Stimulated activated CD8-positive, alpha-beta memory T cell treated with anti-CD3 and anti-CD28 coated beads, Interleukin-12 subunit alpha, Interleukin-12 subunit beta, amount 100 ng/mL, for 1 hour (primary cell): ENCODE measurements around the gene MYH7.
"Not testable (repeated sequence)": the region's sequence is repeated elsewhere in the genome, so short reads cannot be mapped to it uniquely, and the experiment has no call there.

Experiments used
- DNase-seq: peaks from one replicate; pipeline ENCODE4 v3.0.0-alpha.2; 2020; ENCODE audit warnings: low read depth

The MYH7 gene

GRCh38 chr14:23435543-23436326 is at the start of gene MYH7:
Gene MYH7, minus strand, starts transcription at chr14:23435660. Its CDS starts 1,928 bp downstream, at chr14:23433732.
- DNase-seq = no peak

DNA sequence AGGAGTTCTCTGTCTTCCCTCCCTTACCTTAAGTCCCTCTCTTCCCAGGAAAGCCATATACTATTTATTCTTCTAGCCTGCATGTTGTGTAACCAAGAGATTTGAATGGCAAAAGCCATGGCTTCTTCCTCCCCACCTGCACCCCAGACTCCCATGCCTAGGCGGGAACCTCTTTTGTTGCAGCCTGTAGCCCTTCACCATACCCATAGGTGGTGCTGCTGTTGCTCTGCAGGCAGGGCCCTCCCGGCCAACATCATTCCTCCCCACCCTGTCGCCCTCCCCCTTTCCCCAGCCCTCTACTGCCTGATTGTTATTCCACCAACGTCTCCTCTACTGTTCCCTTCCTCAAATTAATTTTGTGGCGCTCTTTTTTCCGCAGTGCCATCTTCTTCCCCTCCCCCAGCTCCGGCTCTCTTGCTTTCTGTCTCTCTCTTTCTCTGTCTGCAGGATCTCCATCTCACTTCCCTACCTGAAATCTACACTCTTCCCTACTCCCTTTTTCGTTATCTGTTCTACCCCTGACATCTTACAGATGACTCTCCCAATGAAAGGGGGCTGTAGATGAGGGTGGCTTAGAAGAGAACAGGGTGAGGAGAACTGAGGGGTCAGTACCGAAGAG is 47.9 kb upstream of the MYH7 start:
- no peak for DNase-seq

DNA sequence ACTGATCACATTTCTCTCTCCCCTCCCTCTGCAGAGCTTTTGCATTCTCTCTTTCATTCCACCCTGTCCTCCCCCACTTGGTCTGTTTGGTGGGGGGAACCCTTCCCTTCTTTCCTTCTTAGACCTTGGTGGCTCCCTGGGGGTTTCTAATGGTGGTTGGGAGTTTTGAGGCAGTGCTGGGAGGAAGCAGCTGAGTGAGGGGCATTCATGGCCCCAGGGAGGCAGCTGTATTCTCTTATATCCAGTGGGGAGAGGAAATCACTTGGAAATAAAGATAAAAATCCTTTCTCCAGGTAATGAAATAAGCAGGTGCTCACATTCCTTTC is 47.3 kb upstream of the MYH7 start:
- DNase-seq = no peak

DNA sequence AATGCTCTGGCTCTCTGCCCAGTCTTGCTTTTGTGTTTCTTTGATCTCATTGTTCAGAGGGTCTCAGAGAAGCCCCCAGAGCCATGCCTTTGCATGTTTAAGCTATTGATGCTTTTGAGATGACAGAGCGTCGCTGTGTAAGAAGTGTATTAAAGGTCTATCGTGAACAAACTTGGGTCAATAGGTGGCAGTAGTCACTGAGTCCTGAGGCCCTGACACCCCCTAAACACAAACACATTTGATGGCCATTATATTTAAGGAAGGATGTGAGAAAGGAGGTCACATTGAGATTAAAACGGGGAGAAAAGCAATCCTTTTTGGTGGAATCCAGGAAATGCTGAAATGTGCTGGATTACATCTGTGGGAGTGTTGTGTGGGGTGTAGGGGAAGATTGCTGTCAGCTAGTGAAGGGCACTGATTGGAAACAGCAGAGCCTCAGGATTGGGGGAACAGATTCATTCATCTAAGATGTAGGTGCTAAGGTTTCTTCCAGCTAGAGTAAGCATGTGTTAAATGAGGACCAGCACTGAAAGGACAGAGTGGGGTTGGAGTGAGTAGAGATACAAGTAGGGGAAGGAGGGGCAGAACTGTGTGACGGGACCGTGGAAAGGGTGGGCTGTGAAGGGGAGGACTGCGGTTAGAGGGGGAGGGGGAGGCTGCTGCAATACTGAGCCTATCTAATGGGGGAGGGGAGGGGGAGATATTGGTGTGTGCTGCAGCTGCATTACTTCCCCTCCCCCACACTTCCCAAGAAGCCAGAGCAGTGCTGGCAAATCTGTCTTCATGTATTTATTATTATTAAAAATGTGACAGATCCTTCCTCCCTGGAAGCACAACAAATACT is 46.7 kb upstream of the MYH7 start:
- no peak for DNase-seq

- DNase-seq = no peak
Observed at GRCh38 chr14:23481362-23481970, 46.0 kb upstream of the MYH7 start.

DNA sequence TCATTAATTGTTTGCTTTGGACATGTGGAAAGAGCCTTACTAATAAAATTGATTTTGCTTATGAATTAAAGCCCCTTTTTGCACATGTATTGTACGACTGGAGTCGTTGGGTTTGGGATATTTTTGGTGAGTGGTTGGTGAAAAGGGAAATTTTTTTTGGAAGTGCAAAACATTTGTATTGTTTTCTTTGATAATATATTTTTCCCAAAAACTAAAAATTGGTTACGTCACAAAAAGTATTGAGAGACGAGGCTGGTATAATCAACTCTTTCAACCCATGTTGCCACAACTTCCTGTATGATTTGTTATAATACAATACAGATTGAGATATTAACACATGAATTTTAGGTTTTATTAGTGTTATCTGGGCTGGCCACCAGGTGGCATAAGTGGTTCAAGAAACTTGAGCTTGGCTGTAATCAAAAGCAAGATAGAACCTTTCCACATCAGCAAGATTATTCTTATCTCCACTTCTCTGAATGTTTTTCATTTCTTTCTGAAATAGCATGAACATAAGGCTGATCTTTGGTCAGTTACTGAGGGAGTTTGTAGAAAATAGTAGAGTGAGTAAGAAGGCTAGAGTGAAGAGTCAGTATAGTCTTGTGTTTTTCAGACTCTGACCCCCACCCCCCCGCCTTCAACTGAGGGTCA is 42.8 kb upstream of the MYH7 start:
- DNase-seq = peak; percentile 42

GRCh38 chr14:23470947-23471346 is 35.5 kb upstream of the MYH7 start:
- DNase-seq = no peak

DNA sequence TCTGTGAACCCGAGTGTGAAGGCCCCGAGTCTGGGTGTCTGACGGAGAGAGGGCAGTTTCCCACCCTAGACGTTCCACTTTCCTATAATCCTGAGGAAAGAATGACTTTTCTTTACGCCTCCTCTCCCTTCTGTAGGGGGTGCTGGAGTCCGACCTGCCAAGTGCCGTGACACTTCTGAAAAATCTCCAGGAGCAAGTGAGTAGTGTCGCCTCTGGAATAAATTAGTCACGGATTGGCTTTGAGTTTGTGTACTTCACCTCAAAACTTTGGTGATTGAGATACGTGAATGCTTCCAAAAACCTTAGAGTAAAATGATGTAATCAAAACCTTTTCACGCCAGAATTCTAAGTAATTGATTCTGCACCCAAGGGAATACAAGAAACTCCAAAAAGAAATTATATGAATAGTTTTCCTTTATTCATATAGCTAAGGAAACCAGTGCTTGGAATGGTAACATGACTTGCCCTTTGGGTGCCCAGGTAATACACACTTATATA is 34.5 kb upstream of the MYH7 start:
- peak; percentile 1 for DNase-seq

DNA sequence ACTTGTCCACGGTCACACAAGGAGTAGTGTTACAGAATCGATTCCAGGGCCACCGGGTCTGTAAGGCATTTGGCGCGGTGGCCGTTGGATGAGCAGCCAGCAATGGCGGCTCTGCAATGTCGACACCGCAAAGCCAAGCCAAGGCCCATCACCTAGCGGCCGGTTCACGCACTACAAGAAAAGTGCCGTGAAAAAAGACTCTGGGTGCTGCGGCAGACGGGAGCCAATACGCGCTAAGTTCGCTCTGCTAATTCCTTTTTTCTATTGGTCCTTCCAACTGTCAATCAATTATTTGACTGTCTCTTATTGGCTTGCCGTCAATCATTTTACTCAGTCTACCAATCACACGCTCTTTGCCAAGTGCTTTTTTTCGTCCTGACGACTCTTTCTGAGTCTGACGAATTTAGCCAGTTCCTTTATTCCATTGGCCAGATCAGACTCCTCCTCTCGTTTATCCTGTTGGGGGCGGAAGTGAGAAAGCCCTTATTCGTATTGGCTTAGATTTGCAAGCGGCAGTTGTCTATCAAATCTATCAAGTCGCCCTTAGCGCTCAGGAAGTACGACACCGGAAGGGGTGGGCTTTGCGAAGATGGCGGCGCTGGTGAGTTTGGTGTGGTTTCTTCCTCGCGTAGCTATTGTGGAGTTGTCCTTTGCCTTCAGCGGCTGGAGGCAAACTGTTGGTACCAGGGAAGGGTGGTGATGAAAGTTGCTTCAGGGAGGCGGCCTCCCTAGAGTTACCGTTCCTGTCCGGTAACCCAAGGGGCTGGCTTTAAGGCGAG is 33.9 kb upstream of the MYH7 start, which contains the start of gene NGDN:
Gene NGDN (plus strand): TSS at position 577 of the 779 bp plus-strand sequence. CDS start 13 bp downstream, at position 590.
- DNase-seq = peak; percentile 85

DNA sequence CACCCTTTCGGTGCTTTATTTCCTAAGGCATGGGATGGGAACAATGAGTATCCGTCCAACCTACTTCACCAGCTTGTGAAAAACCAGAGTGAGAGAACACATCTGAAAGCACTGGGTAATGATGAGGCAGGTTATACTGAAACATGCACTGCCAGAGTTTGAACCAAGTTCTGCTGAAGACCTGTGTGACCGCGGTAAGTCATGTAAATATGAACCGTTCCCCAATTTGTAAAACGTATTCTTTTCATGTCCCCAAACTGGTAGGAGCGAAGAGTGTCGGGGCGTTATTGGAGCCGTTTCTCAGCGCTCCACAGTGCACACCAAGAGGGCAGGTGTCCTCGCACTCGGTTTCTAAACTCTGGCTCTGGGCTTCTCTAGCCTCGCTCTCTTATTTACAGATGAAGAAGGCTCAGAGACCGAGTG is 33.3 kb upstream of the MYH7 start:
- DNase-seq = no peak

DNA sequence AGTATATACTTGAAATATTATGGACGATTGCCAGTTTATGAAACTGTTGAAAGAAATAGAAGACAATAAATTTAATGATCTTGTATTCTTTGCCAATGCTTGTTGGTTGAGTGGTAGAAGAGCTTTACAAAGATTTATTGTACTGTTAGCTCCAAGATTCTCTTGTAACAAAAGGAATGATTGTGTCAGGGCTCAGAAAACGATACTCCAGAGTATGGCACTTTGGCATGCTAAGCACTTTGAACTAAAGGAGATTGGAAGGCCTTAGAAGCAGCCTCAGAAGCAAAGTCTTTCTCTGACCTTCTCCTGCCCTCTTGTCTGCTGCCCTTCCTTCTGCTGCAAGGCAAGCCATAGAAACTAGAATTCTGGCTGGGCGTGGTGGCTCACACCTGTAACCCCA is 29.8 kb upstream of the MYH7 start:
- no peak for DNase-seq

- DNase-seq = no peak
Observed at GRCh38 chr14:23464700-23465099, 29.2 kb upstream of the MYH7 start.

DNA sequence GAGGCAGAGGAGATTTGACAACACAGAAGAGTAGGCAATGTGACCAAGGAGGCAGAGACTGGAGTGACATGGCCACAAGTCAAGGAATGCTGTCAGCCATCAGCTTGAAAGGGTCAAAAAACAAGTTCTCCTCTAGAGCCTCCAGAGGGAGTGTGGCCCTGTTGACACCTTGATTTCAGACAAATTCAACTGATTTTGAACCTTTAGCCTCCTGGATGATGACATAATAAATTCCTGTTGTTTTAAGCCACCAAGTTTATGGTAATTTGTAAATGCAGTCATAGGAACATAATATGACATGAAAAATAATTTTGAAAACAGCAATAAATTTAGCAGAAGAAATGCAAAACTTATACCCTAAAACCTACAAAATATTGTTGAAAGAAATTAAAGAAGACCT is 25.5 kb upstream of the MYH7 start:
- DNase-seq = no peak

- no peak for DNase-seq
Observed at GRCh38 chr14:23457587-23458445, 22.4 kb upstream of the MYH7 start.

GRCh38 chr14:23456883-23457586 is 21.6 kb upstream of the MYH7 start:
- not testable (repeated sequence) for DNase-seq

DNA sequence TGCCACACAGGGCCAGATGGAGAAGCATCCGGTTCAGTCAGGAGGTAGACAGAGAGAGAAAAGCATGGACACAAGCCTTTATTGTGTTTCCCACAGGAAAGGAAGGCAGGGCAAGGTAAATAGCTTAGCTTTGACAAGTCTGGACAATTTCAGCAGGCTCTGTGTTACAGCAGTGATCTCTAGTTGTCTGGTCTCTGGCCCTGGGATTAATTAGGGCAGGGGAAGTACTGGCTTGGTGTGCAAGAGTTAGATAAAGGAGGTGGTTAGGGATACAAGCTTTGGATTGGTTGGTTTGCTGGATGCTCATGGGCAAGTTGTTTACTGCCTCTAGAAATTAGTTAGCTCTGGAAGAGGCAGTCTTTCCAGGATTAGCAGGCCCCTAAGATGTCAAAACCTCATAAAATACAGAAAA is 19.0 kb upstream of the MYH7 start:
- DNase-seq = no peak

- DNase-seq = no peak
Observed at GRCh38 chr14:23452237-23452636, 16.8 kb upstream of the MYH7 start.

- no peak for DNase-seq
Observed at GRCh38 chr14:23450379-23450778, 14.9 kb upstream of the MYH7 start.

- no peak for DNase-seq
Observed at GRCh38 chr14:23449314-23449713, 13.9 kb upstream of the MYH7 start.
